HepG2 (cell line): ENCODE measurements around the gene CSTPP1. TPM values are rescaled to one million over a fixed set of nuclear protein-coding genes. Genes with fewer than 3 reads are reported as not detected.

Experiments used
- ARNTL ChIP-seq: sonication (generic); formaldehyde crosslinking; IDR thresholded peaks from 2 replicates; pipeline ENCODE4 v1.4.0; 2020; ENCODE audit warnings: mild to moderate bottlenecking, missing genetic modification reagents
- E2F5 ChIP-seq: sonication (generic); formaldehyde crosslinking; conservative IDR thresholded peaks from 2 replicates; pipeline ENCODE4 v1.4.0; 2020; ENCODE audit warnings: missing genetic modification reagents
- GLI4 ChIP-seq: sonication (generic); formaldehyde crosslinking; IDR thresholded peaks from 2 replicates; pipeline ENCODE4 v1.5.1; 2020; ENCODE audit warnings: missing genetic modification reagents, mild to moderate bottlenecking, moderate library complexity, borderline replicate concordance
- HOXA9 ChIP-seq: sonication (generic); formaldehyde crosslinking; IDR thresholded peaks from 2 replicates; pipeline ENCODE4 v1.8.1; 2022; ENCODE audit warnings: missing genetic modification reagents, mild to moderate bottlenecking, moderate library complexity, borderline replicate concordance
- MAX ChIP-seq: IDR thresholded peaks from 2 replicates; pipeline ENCODE4 v1.6.1; 2012; ENCODE audit warnings: inconsistent platforms
- TEF ChIP-seq: sonication (generic); formaldehyde crosslinking; IDR thresholded peaks from 2 replicates; pipeline ENCODE4 v1.5.0; 2020; ENCODE audit warnings: missing genetic modification reagents
- TSC22D2 ChIP-seq: sonication (generic); formaldehyde crosslinking; IDR thresholded peaks from 2 replicates; pipeline ENCODE4 v1.5.1; 2020; ENCODE audit warnings: missing genetic modification reagents, mild to moderate bottlenecking, borderline replicate concordance
- ZBTB49 ChIP-seq: sonication (generic); formaldehyde crosslinking; IDR thresholded peaks from 2 replicates; pipeline ENCODE4 v1.4.0; 2020; ENCODE audit warnings: missing genetic modification reagents, borderline replicate concordance
- ZMYM3 ChIP-seq: sonication (generic); formaldehyde crosslinking; IDR thresholded peaks from 2 replicates; pipeline ENCODE4 v1.5.1; 2020; ENCODE audit warnings: mild to moderate bottlenecking, missing genetic modification reagents
- ZNF180 ChIP-seq: sonication (generic); formaldehyde crosslinking; IDR thresholded peaks from 2 replicates; pipeline ENCODE4 v1.4.0; 2020; ENCODE audit warnings: low read depth, missing genetic modification reagents, borderline replicate concordance
- ZNF430 ChIP-seq: sonication (generic); formaldehyde crosslinking; IDR thresholded peaks from 2 replicates; pipeline ENCODE4 v1.9.0; 2021; ENCODE audit warnings: mild to moderate bottlenecking, missing genetic modification reagents
- polyA plus RNA-seq, 8 experiments: library from polyadenylated mRNA; depleted of rRNA in 3 of 8; stranded (reverse) in 7 of 8; unstranded in 1 of 8; fragments of >200 nt; fragmentation: Illumina TruSeq in 4 of 8; extraction: Trizol in 4 of 8; gene quantifications; 2 replicates each; pipeline versions ENCODE4 v1.2.1 to v1.2.3, GENCODE V29; 2011 to 2016; ENCODE audit warnings: low read depth in 4 of 8, missing spikeins in 1 of 8, mixed read lengths in 1 of 8; ENCODE audit not compliant: insufficient read depth in 1 of 8
- total RNA-seq, 5 experiments: library from RNA; depleted of rRNA; stranded (reverse); fragments of >200 nt; fragmentation: Illumina TruSeq; extraction: Trizol; gene quantifications; 2 replicates each; pipeline ENCODE4 v1.2.3, GENCODE V29; 2016; ENCODE audit warnings: low read depth in 1 of 5
- TF ChIP-seq, protein P1 (sequence below): sonication (generic); formaldehyde crosslinking; IDR thresholded peaks from 2 replicates; pipeline ENCODE4 v1.5.0; 2020; ENCODE audit warnings: missing genetic modification reagents, mild to moderate bottlenecking, borderline replicate concordance
- TF ChIP-seq, protein P2 (sequence below): sonication (generic); formaldehyde crosslinking; IDR thresholded peaks from 2 replicates; pipeline ENCODE4 v1.4.0; 2020; ENCODE audit warnings: missing genetic modification reagents

CSTPP1 gene
- total and polyA plus RNA-seq, 2 of the 13 experiments (the other 11 are each of a cell fraction or from before 2014, with no cell fraction given) = 12.3 to 14.6 TPM

GRCh38 chr11:47152953-47153950 is 216.7 kb downstream of the CSTPP1 start (continued):
- TF ChIP-seq, protein P1, sequence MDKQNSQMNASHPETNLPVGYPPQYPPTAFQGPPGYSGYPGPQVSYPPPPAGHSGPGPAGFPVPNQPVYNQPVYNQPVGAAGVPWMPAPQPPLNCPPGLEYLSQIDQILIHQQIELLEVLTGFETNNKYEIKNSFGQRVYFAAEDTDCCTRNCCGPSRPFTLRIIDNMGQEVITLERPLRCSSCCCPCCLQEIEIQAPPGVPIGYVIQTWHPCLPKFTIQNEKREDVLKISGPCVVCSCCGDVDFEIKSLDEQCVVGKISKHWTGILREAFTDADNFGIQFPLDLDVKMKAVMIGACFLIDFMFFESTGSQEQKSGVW (CRISPR knock-in tag) = no peak
- TF ChIP-seq MAX (no peak), GLI4 (CRISPR knock-in tag) (no peak), ZNF430 (no peak), ZMYM3 (CRISPR knock-in tag) (no peak), ARNTL (CRISPR knock-in tag) (no peak), HOXA9 (CRISPR knock-in tag) (no peak), TSC22D2 (CRISPR knock-in tag) (no peak), ZNF180 (CRISPR knock-in tag) (no peak), ZBTB49 (CRISPR knock-in tag) (no peak), TEF (CRISPR knock-in tag) (no peak), E2F5 (no peak)
- TF ChIP-seq, protein P2, sequence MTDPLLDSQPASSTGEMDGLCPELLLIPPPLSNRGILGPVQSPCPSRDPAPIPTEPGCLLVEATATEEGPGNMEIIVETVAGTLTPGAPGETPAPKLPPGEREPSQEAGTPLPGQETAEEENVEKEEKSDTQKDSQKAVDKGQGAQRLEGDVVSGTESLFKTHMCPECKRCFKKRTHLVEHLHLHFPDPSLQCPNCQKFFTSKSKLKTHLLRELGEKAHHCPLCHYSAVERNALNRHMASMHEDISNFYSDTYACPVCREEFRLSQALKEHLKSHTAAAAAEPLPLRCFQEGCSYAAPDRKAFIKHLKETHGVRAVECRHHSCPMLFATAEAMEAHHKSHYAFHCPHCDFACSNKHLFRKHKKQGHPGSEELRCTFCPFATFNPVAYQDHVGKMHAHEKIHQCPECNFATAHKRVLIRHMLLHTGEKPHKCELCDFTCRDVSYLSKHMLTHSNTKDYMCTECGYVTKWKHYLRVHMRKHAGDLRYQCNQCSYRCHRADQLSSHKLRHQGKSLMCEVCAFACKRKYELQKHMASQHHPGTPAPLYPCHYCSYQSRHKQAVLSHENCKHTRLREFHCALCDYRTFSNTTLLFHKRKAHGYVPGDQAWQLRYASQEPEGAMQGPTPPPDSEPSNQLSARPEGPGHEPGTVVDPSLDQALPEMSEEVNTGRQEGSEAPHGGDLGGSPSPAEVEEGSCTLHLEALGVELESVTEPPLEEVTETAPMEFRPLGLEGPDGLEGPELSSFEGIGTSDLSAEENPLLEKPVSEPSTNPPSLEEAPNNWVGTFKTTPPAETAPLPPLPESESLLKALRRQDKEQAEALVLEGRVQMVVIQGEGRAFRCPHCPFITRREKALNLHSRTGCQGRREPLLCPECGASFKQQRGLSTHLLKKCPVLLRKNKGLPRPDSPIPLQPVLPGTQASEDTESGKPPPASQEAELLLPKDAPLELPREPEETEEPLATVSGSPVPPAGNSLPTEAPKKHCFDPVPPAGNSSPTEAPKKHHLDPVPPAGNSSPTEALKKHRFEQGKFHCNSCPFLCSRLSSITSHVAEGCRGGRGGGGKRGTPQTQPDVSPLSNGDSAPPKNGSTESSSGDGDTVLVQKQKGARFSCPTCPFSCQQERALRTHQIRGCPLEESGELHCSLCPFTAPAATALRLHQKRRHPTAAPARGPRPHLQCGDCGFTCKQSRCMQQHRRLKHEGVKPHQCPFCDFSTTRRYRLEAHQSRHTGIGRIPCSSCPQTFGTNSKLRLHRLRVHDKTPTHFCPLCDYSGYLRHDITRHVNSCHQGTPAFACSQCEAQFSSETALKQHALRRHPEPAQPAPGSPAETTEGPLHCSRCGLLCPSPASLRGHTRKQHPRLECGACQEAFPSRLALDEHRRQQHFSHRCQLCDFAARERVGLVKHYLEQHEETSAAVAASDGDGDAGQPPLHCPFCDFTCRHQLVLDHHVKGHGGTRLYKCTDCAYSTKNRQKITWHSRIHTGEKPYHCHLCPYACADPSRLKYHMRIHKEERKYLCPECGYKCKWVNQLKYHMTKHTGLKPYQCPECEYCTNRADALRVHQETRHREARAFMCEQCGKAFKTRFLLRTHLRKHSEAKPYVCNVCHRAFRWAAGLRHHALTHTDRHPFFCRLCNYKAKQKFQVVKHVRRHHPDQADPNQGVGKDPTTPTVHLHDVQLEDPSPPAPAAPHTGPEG (CRISPR knock-in tag) = no peak
